ENCODE measurements around the gene CTRB2.

GRCh38 chr16:75241412-75241811 is 34.5 kb upstream of the CTRB2 start:
- TF ChIP-seq CTCF (IDR thresholded peaks at IDR 0.05) (no peak), POLR2A (IDR thresholded peaks at IDR 0.05) (no peak)

All from lower leg skin (tissue), 3 donors.